GM12874 (cell line): Measurements from ENCODE around the gene COA4.

Experiments
- CTCF ChIP-seq: IDR thresholded peaks from 2 replicates; pipeline ENCODE4 v1.5.1; 2011; ENCODE audit warnings: low read depth, mild to moderate bottlenecking, control low read depth, low read length, moderate library complexity; ENCODE audit not compliant: insufficient read depth

COA4 gene

GRCh38 chr11:73902303-73902702 lies 25.7 kb upstream of the COA4 start:
- TF ChIP-seq CTCF: no peak

GRCh38 chr11:73894725-73895335 lies 18.2 kb upstream of the COA4 start:
- no peak for TF ChIP-seq CTCF

- no peak for TF ChIP-seq CTCF
Measured at GRCh38 chr11:73893041-73893440, 16.4 kb upstream of the COA4 start.

GRCh38 chr11:73889536-73889935 lies 12.9 kb upstream of the COA4 start:
- TF ChIP-seq CTCF: no peak

GRCh38 chr11:73889019-73889418 lies 12.4 kb upstream of the COA4 start:
- TF ChIP-seq CTCF: no peak

- TF ChIP-seq CTCF: no peak
Measured at GRCh38 chr11:73888244-73888643, 11.6 kb upstream of the COA4 start.

GRCh38 chr11:73883856-73884255 lies 7.2 kb upstream of the COA4 start:
- no peak for TF ChIP-seq CTCF

GRCh38 chr11:73878771-73879170 lies 2.1 kb upstream of the COA4 start:
- no peak for TF ChIP-seq CTCF
